Activated CD8-positive, alpha-beta memory T cell treated with anti-CD3 and anti-CD28 coated beads, Interleukin-2, amount 50 U/mL, for 1 hour (primary cell): ENCODE results near the gene UGT1A4.
"Not testable (repeated sequence)": the region's sequence is repeated elsewhere in the genome, so short reads cannot be mapped to it uniquely, and the experiment has no call there.

ENCODE experiments used
- DNase-seq: peaks from one replicate; pipeline ENCODE4 v3.0.0-alpha.2; 2020; ENCODE audit errors: extremely low read depth

UGT1A4 gene

GRCh38 chr2:233700028-233700635 is 18.4 kb upstream of the UGT1A4 start:
- no peak for DNase-seq

GRCh38 chr2:233700842-233701241 is 17.7 kb upstream of the UGT1A4 start:
- not testable (repeated sequence) for DNase-seq

- DNase-seq: no peak
Measured at GRCh38 chr2:233702238-233702637, 16.3 kb upstream of the UGT1A4 start.

- no peak for DNase-seq
Measured at GRCh38 chr2:233705911-233706506, 12.5 kb upstream of the UGT1A4 start.

- DNase-seq: no peak
Measured at GRCh38 chr2:233706720-233707119, 11.8 kb upstream of the UGT1A4 start.

GRCh38 chr2:233707940-233708644 is 10.4 kb upstream of the UGT1A4 start:
- no peak for DNase-seq

GRCh38 chr2:233708942-233709341 is 9.6 kb upstream of the UGT1A4 start:
- DNase-seq: no peak

GRCh38 chr2:233711312-233712008 is 7.1 kb upstream of the UGT1A4 start:
- peak; percentile 35 for DNase-seq

GRCh38 chr2:233712611-233713261 is 5.8 kb upstream of the UGT1A4 start, which contains the start of gene UGT1A5:
UGT1A5 (plus strand) TSS chr2:233712907; CDS start chr2:233712992, 85 bp downstream.
- no peak for DNase-seq

- no peak for DNase-seq
Measured at GRCh38 chr2:233713262-233713615, 5.3 kb upstream of the UGT1A4 start.

GRCh38 chr2:233714121-233714520 is 4.4 kb upstream of the UGT1A4 start:
- DNase-seq: no peak

GRCh38 chr2:233728723-233729301 is 10.3 kb downstream of the UGT1A4 start, which contains the start of gene UGT1A3:
UGT1A3 (plus strand) TSS chr2:233729042; CDS start chr2:233729127, 85 bp downstream.
- DNase-seq: no peak

GRCh38 chr2:233736868-233737653 is 18.5 kb downstream of the UGT1A4 start:
- DNase-seq: not testable (repeated sequence)

GRCh38 chr2:233740870-233741269 is 22.3 kb downstream of the UGT1A4 start:
- no peak for DNase-seq

GRCh38 chr2:233743464-233744259 is 25.1 kb downstream of the UGT1A4 start:
- no peak for DNase-seq

- no peak for DNase-seq
Measured at GRCh38 chr2:233745073-233745755, 26.7 kb downstream of the UGT1A4 start.

GRCh38 chr2:233745838-233746237 is 27.3 kb downstream of the UGT1A4 start:
- not testable (repeated sequence) for DNase-seq

GRCh38 chr2:233746475-233747282 is 28.1 kb downstream of the UGT1A4 start:
- DNase-seq: no peak

- no peak for DNase-seq
Measured at GRCh38 chr2:233747283-233747544, 28.7 kb downstream of the UGT1A4 start.
